Stimulated activated CD4-positive, alpha-beta T cell treated with anti-CD3 and anti-CD28 coated beads, Interleukin-12 subunit alpha, Interleukin-12 subunit beta, amount 100 ng/mL, for 48 hours (primary cell): Measurements from ENCODE around the gene SPSB4.

Experiments
- DNase-seq, 3 donors: peaks; one replicate each; pipeline ENCODE4 v3.0.0-alpha.2; 2020; ENCODE audit warnings: low read depth in 2 of 3, low spot score in 1 of 3

Gene SPSB4

DNA sequence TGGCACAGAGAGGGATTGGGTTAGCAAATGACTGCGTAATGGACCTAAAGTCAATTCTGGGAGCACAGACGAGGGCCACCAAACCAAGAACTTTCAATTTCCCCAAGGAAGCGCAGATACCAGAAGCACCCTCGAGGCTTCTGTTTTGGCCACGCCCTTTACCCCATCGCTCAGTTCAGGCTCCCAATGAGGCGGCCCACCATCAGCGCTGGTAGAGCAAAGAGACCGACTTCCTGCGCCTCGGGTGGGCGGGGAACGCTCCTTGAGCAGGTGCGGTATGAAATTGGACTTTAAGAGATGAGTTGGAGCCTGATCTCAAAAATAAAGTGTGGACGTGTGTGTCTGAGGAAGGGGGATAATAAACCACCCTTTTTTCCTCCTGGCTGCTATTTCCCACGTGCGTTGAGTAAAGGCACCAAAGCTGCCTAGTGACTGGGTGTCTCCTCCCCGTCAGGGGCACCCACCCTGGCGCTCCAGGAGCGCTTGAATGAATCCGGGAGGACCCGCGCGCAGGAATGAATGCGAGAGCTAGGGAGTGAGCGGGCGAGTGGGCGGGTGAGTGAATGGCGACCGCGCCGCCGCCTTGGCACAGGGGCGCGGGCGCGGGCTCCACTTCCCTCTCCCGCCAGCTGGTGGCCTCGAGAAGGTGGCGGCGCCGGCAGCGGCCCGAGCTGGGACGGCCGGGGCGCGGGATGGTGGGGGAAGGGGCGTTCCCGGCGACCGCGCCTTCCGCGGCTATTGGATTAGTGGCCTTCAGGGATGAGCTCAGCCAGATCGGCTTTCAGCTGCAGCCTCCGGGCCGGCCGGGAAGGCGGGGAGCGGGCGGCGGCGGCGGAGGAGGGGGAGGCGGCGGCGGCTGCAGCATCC lies at the start of gene SPSB4:
TSS of gene SPSB4 (plus strand) at position 772 of the 867 bp plus-strand sequence. CDS start 14,758 bp downstream, outside the sequence.
- DNase-seq, result no peak

DNA sequence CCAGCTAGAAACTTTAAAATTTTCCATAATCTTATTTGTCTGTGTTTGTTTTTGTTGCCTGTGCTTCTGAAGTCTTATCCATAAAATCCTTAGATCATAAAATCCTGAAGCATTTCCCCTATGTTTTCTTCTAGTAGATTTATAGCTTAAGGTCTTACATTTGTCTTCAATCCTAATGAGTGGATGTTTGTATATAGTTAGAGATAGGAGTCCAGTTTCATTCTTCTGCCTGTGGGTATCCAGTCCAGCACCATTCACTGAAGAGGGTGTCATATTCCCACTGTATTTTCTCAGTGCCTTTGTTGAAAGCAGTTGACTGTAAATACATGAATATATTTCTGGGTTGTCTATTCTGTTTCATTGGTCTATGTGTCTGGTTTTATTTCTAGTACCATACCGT lies 44.8 kb upstream of the SPSB4 start:
- no peak for DNase-seq

DNA sequence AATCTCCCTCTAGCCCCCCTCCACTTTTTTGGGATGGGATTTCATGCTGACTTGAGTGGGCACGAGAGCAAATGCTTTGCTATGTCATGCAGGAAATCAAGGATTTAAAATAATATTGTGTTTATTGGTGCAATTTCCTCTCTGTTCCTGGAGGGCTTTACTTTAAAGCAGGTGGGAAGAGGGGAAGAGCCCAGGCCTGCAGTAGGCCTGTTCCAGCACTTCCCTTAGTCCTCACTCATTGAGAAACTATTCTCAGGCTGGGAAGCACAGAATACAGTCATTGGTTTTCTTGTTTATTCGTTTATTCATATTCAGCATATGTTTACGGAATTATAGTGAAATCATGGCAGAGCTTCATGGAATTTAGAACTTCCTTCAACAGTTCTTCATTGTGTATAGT lies 41.7 kb upstream of the SPSB4 start:
- no peak for DNase-seq

DNA sequence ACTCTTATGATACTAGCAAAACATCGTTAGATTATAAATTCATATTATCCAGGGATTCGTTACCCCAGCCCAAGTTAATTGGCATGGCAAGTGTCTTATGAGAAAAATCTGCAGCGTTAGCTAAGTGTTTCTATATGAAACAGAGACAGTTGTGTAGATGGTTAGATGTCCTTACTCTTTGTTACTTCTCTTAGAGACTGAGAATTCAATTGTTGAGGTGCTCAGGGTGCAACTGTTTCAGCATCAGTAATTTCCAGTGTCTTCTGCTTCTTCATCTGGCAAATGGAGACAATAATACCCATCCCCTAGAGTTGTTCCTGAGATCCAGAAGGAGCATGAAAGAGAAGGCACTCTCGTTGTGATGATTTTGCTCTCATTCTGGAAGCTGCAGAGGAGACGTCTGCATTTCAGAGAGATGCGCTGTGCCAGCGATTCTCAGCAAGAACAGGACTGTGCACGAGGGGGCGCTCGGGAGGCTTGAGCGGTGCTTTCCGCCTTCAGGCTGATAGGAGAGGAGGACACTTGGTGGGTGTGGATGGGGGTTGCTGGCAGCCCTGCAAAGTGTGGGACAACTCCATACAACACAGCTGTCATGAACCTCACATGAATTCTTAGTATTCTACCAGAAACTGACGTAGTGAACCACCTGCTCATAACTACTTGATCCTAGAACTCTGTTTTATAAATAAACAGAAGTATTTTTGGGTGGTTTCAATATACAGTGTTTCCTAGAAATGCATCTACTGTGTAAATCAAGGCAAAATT lies 39.7 kb upstream of the SPSB4 start:
- peak; percentile 67 to 75 (median 73) for DNase-seq

DNA sequence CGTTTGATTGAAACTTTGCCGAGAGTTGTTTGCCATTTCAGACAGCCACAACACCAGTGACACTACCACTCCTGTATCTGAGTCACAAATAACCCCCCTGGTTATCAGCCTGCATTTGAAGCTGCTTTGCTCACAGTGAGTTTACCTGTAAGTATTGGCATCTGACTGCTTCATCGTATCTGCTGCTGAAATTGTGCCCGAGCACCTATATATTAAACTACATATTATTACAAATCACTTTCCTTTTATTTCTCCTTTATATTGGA lies 39.2 kb upstream of the SPSB4 start:
- no peak for DNase-seq

DNA sequence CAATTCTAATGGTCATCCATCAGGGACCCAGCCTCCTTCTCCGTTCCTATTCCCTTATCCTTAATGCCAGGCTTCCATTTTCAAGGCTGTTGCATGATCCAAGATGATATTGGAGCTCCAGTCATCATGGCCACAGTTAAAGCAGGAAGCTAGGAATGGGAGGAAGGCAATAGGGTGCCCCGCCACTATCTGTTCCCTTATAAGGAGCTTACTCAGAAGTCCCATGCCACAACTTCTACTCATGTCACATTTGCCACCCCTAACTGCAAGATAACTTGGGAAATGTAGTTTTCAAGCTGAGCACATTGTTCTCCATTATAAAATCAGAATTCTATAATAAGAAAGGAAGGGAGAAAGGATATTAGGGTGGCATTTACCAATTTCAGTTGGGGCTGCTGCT lies 38.6 kb upstream of the SPSB4 start:
- DNase-seq, result no peak

DNA sequence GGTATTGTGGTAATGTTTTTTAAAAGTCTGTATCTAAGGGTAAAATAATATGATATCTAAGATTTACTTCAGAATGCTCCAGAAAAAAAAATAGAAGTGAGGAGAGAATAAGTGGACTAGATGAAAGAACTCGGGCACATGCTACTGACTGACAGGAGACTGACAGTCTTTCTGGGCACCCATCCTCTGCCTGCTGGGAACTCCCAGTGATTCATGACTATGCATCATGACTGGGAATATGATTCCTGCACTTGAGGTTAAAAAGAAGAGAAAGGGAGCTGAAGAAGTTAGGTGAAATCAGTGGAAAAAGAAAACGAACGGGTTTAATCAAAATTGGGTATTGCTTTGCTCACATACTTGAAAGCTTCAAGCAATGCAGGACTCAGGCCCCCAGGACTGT lies 35.7 kb upstream of the SPSB4 start:
- no peak for DNase-seq

DNA sequence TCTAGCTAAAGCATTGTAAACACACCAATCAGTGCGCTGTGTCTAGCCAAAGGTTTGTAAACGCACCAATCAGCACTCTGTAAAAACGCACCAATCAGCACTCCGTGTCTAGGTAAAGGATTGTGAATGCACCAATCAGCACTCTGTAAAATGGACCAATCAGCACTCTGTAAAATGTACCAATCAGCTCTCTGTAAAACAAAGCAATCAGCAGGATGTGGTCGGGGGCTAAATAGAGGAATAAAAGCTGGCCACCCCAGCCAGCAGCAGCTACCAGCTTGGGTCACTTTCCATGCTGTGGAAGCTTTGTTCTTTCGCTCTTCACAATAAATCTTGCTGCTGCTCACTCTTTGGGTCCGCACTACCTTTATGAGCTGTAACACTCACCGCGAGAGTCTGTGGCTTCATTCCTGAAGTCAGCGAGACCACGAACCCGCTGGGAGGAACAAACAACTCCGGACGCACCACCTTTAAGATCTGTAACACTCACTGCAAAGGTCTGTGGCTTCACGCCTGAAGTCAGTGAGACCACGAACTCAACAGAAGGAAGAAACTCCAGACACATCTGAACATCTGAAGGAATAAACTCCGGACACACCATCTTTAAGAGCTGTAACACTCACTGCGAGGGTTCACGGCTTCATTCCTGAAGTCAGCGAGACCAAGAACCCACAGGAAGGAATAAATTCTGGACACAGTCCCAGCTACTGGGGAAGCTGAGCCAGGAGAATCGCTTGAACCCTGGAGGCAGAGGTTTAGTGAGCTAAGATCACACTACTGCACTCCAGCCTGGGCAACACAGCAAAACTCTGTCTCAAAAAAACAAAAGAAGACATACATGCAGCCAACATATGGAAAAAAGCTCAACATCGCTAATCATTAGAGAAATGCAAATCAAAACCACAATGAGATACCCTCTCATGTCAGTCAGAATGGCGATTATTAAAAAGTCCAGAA lies 33.5 kb upstream of the SPSB4 start:
- DNase-seq, result peak in 1 of 3 donors; percentile 11

DNA sequence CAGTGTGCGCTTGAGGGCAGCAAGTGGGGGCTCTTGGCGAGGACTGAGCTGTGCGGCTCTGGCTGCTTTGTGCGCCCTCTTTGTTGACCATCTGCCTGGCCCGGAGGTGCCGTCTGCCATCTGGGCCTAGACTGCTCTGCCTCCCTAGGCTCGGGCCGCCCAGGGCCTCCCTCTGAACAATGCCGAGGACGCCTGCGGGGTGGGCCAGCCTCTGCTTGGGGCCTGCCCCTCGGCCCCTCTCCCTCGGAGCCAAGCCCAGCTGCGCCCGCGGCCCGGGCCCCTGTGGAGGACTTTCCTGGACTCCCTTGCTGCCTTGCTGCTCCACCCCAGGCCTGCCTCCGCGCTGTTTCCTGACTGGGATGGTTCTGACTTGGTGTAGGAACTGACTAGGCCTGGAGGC lies 31.9 kb upstream of the SPSB4 start:
- DNase-seq, result no peak

DNA sequence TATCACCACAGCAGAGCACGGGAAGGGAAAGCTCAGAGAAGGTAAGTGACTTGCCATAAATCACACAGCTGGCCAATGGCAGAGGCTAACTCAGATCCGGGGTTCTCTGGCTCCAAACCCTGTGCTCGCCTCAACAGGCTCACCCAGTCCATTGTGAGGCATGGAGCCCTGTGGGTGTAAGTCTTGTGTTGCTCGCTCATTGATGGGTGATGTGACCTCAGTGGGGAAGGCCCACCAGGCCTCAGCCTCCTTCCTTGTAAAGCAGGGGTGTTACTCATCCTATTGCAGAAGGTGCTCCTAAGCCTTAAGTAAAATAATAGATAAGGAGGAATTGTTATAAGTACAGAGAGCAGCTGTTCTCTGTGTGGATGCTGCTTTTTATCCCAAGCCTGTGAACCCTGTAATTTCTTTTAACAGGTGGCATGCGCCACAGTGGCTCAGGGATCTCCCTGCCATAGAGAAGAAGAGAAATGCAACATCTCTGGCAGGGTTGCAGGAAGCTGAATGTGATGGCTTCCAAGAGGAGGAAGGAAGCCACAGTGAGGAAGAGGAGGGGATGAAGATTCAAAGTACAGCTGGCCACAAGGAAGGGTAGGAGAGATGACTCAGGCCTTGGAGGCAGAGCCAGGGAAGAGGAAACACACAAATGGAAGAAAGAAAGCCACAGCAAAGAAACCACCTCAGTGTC lies 30.9 kb upstream of the SPSB4 start:
- DNase-seq, result no peak

DNA sequence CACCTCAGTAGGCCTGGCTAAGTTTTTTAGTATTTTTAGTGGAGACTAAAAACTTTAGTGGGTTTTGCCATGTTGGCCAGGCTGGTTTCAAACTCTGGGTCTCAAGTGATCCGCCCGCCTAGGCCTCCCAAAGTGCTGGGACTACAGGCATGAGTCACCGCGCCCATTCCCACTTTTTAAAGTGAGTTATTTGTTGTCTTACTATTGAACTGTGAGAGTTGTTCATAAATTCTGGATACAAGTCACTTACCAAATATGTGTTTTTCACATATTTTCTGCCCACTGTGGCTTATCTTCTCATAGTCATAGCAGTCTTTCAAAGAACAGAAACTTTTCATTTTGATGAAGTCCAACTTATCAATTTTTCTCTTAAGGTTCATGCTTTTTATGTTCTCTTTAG lies 29.9 kb upstream of the SPSB4 start:
- DNase-seq, result no peak

DNA sequence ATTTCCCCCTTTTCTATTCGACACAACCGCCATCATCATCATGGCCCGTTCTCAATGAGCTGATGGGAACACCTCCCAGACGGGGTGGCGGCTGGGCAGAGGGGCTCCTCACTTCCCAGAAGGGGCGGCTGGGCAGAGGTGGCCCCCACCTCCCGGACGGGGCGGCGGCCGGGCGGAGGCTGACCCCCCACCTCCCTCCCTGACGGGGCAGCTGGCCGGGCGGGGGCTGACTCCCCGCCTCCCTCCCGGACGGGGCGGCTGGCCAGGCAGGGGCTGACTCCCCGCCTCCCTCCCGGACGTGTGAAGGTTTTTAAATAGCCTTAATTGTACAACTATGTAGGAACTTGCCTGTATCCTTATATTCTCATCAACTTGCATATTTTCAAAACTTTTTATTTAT lies 20.9 kb upstream of the SPSB4 start:
- DNase-seq, result no peak

DNA sequence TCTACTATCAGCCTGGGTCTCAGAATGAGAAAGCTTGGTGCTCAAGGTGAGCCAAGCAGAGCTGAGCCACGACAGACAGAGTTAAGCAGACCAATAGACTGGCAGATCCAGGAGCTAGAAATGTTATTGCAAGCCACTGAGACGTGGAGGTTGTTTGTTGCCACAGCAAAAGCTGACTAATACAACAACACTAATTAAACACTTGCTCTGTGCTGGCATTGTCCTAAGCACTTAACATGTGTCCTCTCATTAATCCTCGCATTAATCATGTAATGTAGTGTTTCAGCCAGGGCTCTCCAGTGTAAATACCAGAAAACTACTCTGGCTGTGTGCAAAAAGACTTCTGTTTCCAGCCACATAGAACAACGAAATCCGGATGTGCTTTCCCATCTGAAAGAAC lies 11.6 kb upstream of the SPSB4 start:
- no peak for DNase-seq

DNA sequence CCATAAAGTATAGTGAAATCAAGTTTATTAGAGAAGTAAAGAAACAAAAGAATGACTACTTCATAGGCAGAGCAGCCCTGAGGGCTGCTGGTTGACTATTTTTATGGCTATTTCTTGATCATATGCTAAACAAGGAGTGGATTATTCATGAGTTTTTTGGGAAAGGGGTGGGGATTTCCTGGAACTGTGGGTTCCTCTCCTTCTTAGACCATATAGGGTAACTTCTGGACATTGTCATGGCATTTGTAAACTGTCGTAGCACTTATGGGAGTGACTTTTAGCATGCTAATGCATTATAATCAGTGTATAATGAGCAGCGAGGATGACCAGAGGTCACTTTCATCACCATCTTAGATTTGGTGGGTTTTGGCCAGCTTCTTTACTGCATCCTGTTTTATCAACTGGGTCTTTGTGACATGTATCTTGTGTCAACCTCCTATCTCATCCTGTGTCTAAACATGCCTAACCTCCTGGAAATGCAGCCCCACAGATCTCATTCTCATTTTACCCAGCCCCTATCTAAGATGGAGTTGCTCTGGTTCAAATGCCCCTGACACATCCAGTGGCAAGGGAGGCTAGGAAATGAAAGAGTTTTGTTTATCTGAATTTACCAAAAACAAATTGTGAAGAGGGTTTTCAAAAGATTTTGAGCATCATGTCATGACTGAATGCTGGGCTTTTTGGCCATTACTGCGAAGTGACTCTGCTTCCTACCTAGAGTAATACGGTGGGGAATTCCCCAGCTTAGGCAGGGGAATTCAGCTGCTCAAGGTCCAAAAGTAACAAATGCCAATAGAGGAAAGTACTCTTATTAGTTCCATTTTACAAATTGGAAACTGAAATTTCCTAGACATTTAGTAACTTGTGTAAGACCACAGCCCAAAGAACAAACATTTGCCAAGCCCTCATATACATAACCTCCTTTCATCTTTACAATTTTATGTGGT lies 6.2 kb upstream of the SPSB4 start:
- no peak for DNase-seq

DNA sequence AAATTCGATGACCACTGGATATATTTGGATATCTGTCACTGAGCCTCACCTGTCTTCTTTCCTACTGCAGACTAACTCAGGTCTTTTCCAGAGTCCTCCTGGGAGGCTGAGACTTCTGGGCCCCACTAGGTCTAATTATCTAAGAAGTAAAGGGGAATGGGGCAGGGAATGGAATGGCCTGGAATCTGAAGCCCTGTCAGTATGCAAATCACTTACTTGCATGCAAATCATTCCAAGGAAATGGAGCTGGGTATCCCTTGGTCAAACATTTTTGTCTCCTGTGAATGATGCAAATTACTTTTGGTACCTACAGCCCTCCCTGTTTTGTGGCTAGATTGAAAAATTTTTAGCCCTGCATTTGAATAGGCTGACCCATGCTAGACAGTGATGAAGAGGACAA lies 5.3 kb upstream of the SPSB4 start:
- DNase-seq, result no peak

DNA sequence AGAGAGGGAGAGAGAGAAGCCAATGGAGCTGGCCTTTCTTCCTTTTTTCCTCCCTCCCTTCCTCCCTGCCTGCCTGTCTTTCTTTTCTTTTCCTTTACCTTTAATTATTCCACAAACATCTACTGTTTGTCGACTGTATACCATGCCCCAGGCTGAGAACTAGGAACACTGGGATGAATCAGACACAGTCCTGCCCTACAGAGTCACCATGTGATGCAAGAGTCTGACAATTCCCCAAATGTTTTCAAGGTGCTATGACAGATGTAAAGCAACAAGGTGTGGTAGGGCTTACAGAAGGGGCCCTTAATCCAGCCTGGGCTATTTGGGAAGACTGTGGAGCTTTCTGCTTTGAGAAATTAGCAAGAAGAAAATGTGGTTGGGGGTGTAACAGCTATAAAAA lies 4.0 kb upstream of the SPSB4 start:
- no peak for DNase-seq

DNA sequence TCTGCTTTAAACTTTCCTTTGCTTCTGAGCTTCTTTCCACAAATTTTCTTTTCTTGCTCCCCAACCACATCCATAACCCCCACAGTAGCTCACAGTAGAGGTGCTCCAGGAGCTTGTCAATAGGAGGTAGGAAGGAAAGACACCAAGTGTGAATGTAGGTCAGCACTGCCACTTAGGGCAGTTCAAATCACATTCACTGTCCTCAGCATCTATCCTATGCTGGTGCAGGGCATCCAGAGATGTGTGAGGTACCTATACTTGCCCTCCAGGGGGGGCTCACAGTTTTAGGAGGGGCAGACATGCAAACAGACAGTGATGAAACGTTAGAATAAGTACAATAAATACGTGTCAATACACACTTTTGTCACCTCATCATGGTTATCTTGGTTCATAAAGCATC lies 1.5 kb upstream of the SPSB4 start:
- no peak for DNase-seq

DNA sequence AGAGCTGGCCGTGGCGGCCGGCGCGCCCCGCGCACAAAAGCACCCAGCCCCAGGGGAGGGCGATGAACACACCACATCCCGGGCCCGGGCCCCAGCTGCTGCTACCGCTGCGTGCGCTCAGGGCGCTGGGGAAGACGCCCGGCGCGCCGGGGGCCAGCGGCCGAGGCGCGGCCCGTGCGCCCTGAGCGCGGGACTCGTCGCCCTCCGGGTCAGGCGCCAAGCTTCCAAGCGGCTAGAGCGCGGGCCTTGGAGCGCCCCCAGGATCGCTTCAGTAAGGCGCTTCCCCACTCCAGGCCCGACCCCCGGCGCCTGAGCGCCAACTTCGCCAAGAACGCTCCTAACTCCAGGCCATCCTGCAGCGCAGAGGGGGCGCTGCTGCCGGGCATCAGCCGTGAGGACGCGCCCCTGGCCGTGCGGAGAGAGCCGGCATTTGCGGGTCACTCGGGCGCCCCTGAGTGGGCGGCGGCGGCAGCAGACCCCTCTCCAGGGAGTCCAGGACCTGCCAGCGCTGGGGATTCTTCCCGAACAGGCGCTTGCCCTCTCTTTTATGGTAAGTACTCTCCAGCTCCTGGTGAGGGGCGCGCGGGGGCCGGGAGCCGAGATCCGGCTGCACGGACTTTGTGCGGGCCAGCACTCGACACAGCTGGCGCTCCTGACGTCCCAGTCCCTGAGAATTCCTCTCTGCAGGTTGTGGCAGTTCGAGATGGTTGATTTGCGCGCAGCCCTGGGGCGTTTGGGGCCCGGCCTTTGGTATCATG lies 475 bp downstream of the SPSB4 start:
- no peak for DNase-seq
